ENCODE results near the gene ALG3.
A peak's percentile ranks its signal among the peaks of the same experiment; 100 is the strongest.

ALG3 gene

DNA sequence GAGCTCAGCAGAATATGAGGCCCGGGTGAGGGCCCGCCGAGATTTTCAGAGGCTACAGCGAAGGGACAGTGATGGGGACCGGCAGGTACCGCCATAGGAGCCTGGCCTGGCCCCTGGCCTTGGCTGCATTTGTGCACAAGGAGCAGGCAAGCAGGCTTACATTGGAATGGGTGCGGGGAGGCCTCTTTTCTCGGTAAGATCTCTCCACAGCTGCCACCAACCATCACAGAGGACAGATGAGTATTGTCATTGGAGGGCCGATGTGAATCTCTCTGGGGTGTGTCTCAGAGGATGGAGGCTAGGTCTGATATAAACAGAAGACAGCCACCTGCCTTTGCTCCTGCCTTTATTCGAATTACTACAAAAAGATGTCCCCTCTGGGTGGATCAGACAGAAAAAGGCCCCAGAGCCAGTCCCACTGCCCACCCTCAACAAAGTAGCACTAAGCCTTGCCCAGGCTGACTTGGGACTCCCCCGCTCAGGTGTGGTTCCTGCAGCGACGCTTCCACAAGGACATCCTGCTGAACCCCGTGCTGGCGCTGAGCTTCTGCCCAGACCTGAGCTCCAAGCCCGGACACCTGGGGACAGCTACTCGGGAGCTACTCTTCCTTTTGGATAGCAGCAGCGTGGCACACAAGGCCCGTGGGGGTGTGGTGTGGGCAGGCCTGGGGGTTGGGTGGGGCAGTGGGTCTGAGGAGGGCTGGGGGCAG, 13.9 kb downstream of the ALG3 start:
- DNase-seq, result no peak

DNA sequence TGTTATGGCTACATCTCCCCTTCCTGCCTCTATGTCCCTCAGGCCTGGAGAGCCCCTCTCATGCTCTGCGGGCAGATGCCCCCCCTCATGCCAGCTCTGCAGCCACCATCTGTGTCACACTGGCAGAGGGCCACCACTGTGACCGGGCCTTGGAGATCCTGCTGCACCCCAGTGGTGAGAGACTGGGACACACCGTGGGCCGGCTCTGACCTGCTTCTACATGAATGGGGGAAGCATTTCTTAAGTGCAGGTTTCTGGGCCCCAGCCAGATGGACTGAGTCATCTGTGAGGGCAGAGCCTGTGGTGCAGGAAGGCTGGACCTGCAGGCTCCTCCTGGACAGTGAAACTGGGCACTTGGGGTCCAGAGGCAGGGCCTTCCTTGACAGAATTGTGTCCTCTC, 14.5 kb downstream of the ALG3 start:
- no peak for DNase-seq

DNA sequence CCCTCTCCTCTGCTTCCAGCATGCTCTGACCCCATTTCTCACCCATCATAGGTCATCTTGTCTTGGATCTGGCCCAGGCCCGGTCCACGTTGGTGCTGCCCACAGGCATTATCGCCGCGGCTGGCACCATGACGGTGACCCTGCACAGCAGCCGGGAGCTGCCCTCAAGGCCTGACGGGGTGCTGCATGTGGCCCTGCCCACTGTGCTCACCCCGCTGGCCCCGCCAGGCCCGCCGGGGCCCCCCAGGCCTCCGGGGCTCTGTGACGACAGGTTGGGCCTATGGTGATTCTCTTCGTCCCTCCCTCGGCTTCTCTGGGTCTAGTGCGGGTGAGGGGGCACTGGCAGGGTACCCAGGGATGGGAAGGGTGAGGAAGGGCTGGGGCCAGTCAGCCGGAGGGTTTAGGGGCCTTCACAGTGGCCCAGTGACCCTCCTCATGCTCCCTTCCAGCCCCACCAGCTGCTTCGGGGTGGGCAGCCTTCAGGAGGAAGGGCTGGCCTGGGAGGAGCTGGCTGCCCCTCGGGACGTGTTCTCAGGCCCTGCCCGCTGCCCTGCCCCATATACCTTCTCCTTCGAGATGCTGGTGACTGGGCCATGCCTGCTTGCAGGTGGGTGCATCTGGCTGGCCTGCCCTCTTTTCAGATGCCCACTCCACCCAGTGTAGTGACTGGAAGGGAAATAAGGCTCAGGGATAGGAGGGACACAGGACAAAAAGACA, 15.5 kb downstream of the ALG3 start:
- DNase-seq, result no peak

DNA sequence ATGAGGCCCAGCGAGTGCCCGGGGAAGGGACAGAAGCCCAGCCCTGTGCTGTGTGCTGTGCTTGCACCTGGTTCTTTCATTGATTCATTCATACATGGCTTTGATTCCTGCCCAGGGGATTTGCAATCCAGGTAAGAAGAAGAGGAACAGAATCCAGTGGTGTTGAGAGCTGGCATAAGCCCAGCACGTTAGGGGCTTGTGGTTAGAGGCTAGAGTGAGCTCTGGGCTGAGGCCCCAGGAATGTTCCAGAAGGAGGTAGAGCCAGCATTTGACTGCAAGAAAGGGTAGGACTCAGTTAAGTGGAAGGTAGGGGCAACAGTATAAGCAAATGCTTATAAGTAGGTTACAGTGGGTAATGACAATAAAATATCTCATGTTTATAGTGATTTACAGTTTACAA, 17.1 kb downstream of the ALG3 start:
- no peak for DNase-seq

DNA sequence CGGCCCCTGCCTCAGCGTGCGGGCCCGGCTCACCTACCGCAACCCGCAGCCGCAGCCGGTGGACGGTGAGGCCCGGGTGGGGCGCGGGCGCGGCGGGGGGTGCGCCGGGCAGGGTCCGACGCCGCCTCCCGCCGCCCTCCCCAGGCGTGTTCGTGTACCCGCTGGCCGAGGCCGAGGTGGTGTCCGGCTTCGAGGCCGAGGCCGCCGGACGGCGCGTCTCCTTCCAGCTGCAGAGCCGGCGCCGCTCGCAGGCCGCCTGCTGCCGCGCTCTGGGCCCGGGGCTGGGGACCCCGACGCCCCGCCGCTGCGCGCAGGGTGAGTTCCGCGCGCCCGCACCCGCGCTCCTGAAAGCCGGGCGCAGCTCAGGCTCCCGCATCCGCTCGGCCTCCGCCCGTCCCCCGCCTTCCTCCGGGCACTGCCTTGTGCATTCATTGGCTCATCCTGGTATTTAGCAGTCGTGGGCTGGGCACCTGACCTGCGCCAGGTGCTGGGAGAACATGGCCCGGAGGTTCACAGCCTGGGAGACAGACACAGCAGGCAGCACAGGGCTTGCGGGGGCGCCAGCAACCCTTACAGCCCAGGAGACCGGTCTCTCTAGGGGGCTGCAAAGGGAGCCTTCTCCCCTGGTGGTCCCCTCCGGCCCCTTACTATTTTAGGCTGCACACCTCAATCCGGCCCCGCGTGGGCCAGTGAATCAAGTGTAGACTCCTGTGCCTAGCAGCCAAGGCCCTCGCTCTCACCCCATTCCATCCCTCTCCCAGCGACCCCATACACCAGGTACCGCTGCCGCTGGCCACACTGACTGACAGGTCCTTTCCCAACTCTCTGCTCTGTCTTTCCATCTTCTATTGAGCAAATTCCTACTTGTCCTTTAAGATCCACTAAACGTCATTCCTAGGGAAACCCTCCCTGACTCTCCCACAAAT, 17.9 kb downstream of the ALG3 start:
- DNase-seq, result no peak

- no peak for DNase-seq
These were observed 18.6 kb downstream of the ALG3 start for GRCh38 chr3:184230081-184230602.

DNA sequence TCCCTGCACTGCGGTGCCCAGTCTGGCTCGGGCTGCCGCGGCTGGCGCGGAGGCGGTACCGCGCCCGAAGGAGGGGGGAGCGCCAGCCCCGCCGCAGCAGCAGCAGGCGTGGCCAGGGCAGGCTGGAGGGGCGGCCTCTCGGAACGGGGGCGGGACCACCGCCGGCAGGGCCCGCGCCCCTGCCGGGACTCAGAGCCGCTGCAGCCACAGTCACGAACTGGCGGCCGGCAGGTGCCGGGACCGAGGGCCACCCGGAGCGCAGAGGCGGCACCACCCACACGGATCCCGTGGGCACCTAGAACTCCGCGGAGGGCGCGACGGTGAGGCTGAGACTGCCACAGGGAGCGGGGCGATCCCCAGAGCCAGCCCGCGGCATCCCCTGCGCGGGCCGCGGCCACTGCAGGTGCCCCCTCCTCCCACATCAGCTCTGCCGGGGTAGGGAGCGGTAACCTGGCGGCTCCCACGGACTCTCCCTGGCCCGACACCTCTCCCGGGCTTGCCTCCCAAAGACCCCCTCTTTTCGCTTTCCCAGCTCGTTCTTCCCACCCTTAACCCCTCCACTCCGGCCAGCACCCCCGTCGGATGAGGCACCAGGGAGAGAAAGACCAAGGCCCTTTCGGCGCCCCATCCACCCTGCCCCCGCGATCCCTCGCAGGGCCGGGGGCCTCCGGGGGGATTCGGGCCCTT, 19.2 kb downstream of the ALG3 start, which contains the start of gene VWA5B2:
Gene VWA5B2 (plus strand): TSS at position 192 of the 687 bp plus-strand sequence. CDS start 944 bp downstream, outside the sequence.
- DNase-seq, result peak in 1 of 2 experiments; percentile 39

DNA sequence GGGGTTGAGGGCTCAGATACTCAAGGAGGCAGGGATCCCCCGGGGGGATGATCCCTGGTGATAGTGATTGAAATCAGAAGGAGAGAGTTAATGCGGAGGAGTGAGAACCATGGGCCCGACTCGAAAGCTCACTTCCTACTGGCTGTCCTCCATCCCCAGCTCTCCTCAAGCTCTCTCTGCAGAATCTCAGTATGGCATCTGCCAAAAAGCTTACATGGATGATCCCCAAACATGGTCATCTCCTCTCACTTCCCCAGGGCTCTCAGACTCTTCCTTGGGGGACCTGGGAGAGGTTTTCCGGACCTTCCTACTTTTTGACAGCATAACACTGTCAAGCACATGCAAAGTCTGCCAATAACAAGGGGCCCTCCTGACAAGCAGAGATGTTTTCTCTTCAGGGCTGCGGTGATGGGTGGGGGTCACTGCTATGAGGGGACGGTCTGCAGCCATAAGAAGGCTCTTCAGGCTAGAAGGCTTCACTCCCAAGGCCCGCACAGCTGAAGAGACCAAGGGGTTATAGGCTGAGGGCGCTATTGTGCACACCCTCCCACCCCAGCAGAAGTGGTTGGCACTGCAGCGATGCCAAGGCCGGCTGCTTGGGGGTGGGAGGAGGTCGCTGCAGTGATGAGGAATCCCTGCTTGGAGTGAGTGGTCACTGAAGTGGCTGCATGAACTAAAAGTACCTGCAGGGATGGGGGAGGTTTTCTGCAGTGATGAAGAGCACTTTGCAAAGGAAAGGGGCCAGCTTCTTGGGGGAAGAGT, 20.2 kb downstream of the ALG3 start:
- DNase-seq, result no peak

- no peak for DNase-seq
These were observed 21.3 kb downstream of the ALG3 start for GRCh38 chr3:184227481-184227935.

DNA sequence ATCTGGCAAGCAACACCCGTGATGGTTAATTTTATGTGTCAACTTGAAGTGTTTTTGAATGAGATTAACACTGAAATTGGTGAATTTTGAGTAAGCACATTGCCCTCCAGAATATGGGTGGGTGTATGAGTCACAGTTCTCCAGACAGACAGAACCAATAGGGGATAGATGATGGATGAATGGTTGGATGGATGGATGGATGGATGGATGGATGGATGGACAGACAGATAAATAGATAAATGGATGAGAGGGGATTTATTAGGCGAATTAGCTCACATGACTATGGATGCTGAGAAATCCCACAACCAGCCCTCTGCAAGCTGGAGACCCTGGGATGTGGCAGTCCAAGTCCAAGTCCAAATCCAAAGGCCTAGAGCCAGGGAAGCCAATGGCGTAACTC, 24.8 kb downstream of the ALG3 start:
- no peak for DNase-seq

GRCh38 chr3:184222521-184222920, 26.2 kb downstream of the ALG3 start:
- DNase-seq, result no peak

DNA sequence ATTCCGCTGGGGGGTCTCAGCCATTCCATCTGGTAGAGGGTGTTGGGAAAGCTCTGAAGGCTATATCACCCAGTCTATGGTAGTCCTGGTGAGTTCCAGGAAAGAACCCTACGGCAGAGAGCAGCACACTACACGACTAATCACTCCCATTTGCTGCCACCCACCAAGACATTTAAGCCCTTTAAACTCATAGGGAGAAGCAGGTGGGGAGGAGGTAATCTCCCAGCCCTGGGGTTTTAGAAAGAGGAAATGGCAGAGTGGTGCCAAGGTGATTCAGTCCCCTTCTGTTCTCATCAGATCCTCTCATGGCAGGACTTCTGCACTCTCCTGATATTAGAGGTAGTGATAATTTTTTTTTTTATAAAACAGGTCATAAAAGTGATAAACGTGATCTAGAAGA, 29.9 kb downstream of the ALG3 start:
- no peak for DNase-seq

DNA sequence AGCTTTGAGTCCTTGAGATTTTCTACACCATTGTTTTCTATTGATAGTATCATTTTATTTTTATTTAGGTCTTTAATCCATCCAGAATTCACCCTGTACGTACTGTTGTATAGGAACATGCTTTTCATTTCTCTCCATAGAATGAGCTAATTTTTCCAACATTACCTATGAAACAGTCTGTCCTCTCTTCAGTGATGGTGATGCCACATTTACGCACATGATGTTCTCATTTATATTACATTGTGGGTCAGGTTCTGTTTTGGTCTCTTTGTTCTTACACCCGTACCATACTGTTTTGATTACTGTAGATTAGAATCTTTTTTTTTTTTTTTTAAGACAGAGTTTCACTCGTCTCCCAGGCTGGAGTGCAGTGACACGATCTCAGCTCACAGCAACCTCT, 37.0 kb downstream of the ALG3 start:
- no peak for DNase-seq

DNA sequence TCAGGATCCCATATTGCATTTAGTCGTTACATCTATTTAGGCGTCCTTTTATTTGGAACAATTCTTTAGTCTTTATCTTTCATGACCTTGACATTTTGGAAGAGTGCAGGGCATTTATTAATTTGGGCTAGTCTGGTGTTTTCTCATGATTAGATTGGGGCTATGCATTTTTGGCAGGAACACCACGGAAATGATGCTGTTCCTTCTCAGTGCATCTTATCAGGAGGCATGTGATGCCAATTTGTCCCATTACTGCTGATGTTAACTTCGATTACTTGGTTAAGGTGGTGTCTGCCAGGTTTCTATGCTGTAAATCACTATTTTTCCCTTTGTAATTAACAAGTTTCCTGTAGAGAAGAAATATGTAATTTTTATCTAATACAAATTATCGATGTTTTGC, 37.5 kb downstream of the ALG3 start:
- DNase-seq, result no peak

GRCh38 chr3:184209146-184209923, 39.4 kb downstream of the ALG3 start:
- no peak for DNase-seq

- DNase-seq, result no peak
These were observed 45.2 kb downstream of the ALG3 start for GRCh38 chr3:184203526-184203925.

DNA sequence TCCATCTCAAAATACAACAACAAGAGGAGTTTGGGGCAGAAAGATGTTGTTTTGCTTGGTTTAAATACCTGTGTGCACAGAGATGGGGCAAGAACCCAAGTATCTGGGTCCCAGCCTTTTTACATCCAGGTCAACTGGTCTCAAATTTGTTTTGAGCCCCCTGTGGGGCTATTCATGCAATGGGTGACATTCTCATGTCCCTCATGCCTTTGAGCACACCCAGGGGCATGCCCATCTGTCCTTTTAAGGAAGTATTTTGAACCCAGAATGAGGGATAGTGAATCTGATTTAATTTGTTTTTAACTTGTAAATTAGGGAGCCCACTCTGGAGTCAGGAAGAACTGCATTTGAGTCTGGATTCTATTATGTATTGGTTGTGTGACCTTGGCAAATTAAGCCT, 47.9 kb downstream of the ALG3 start:
- DNase-seq, result no peak

GRCh38 chr3:184198509-184198908, 50.3 kb downstream of the ALG3 start:
- no peak for DNase-seq

DNA sequence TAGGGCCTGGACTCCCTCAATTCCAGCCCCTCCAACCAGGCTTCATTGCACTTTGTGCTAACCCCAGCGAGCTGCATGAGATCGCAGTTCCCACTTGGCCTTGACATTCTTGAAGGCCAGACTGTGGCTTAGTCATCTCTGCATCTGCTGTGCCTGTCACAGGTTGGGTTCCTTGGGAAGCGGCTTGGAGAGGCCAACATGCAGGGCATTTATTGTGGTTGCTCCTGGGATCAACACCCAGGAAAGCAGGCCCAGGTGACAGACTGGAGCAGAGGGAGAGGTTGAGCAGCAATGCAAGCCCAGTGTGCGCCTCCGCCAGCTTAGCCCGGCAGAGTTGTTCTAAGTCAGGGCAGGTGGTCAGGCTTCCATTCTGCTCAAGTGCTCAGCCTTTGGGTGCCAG, 52.2 kb downstream of the ALG3 start:
- DNase-seq, result no peak

DNA sequence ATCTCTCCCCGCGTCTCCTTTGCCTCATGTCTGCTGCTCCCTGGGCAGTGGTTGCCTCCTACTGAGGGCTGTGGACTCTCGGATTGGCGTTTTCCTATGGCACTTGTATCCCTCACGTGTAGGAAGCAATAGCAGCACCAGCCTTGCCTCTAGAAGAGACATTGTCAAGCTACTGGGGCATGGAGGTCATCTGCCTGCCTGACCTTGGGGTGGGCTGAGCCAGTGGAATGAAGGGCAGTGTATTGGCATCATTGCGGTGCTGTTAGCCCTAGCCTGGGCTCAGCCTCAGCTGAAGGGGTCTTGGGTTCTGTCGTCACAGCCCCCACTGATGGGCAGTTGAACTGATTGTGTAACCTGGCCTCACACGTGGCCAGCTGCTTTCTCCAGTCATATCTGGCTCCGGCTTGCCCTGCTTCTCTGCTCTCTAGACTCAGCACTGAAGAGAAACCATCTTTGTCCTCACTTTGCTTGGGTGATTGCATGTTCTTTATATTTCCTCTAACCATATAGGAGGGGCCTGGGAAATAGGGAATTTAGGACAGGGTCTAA, 54.7 kb downstream of the ALG3 start:
- DNase-seq, result no peak

GRCh38 chr3:184192889-184193288, 55.9 kb downstream of the ALG3 start:
- no peak for DNase-seq
